CD14-positive monocyte (primary cell): ENCODE data around the gene TMEM212. TPM values are rescaled to one million over a fixed set of nuclear protein-coding genes. Genes with fewer than 3 reads are reported as not detected.

Experiments used
- DNase-seq, 3 donors: peaks; one replicate each; pipeline ENCODE4 v3.0.0-alpha.2; 2011 to 2022
- H2AFZ ChIP-seq: 2 replicates; pipeline ENCODE4 v1.6.0; 2012; ENCODE audit warnings: mild to moderate bottlenecking, low read depth, low read length, inconsistent platforms; ENCODE audit not compliant: insufficient read depth, poor library complexity, severe bottlenecking
- H3K27ac ChIP-seq, 2 donors: 1 replicate in 1 of 2; 2 replicates in 1 of 2; pipeline ENCODE4 v1.5.1; 2012 to 2013; ENCODE audit warnings: low read length in 2 of 2, control low read depth in 1 of 2, inconsistent platforms in 1 of 2, low read depth in 1 of 2, mild to moderate bottlenecking in 1 of 2
- H3K27me3 ChIP-seq, 2 donors: one replicate each; pipeline versions ENCODE4 v1.6.0 to v1.6.1; 2011 to 2013; ENCODE audit warnings: low read length in 2 of 2; ENCODE audit not compliant: control insufficient read depth in 2 of 2, insufficient read depth in 2 of 2
- H3K36me3 ChIP-seq, 2 donors: replicated peaks in 1 of 2; 1 replicate in 1 of 2; 2 replicates in 1 of 2; pipeline versions ENCODE4 v1.5.1 to v1.6.1; 2012 to 2013; ENCODE audit warnings: low read length in 2 of 2, control low read depth in 1 of 2, inconsistent platforms in 1 of 2, mild to moderate bottlenecking in 1 of 2; ENCODE audit not compliant: insufficient read depth in 2 of 2, control insufficient read depth in 1 of 2
- H3K4me1 ChIP-seq, 2 donors: 1 replicate in 1 of 2; 2 replicates in 1 of 2; pipeline versions ENCODE4 v1.5.1 to v1.6.1; 2012 to 2013; ENCODE audit warnings: low read length in 2 of 2, control low read depth in 1 of 2, inconsistent platforms in 1 of 2, mild to moderate bottlenecking in 1 of 2, moderate library complexity in 1 of 2; ENCODE audit not compliant: insufficient read depth in 2 of 2, control insufficient read depth in 1 of 2
- H3K4me2 ChIP-seq: replicated peaks from 2 replicates; pipeline ENCODE3; 2012; ENCODE audit warnings: low read length, moderate library complexity, mild to moderate bottlenecking; ENCODE audit not compliant: poor library complexity, severe bottlenecking; ENCODE audit errors: extremely low read depth
- H3K4me3 ChIP-seq, 3 experiments: fragments of 200-600 bp in 1 of 3; sonication (generic) in 1 of 3; replicated peaks in 1 of 3; 1 replicate in 2 of 3; 2 replicates in 1 of 3; pipeline ENCODE4 v1.5.1; 2011 to 2013; ENCODE audit warnings: low read length in 3 of 3, mild to moderate bottlenecking in 3 of 3, control low read depth in 2 of 3, low read depth in 2 of 3, inconsistent platforms in 1 of 3, moderate library complexity in 1 of 3
- H3K79me2 ChIP-seq: 2 replicates; pipeline ENCODE4 v1.6.0; 2012; ENCODE audit warnings: mild to moderate bottlenecking, control low read depth, inconsistent platforms, low read length, moderate library complexity; ENCODE audit not compliant: insufficient read depth
- H3K9ac ChIP-seq: 2 replicates; pipeline ENCODE4 v1.6.0; 2017; ENCODE audit warnings: low read length, mild to moderate bottlenecking; ENCODE audit not compliant: insufficient read depth, poor library complexity, severe bottlenecking
- H3K9me3 ChIP-seq, 2 donors: replicated peaks in 1 of 2; 1 replicate in 1 of 2; 2 replicates in 1 of 2; pipeline versions ENCODE4 v1.5.1 to v1.6.1; 2012 to 2013; ENCODE audit warnings: low read length in 2 of 2, control low read depth in 1 of 2; ENCODE audit not compliant: control insufficient read depth in 1 of 2, insufficient read depth in 1 of 2
- H4K20me1 ChIP-seq: 2 replicates; pipeline ENCODE4 v1.6.0; 2012; ENCODE audit warnings: mild to moderate bottlenecking, low read length, control low read depth, moderate library complexity; ENCODE audit not compliant: insufficient read depth
- H3K27ac Mint-ChIP-seq, 7 donors: one replicate each; pipeline ENCODE4 v1.8.0; 2020; ENCODE audit warnings: mild to moderate bottlenecking in 7 of 7, mixed read lengths in 7 of 7, moderate library complexity in 6 of 7, inconsistent platforms in 2 of 7
- H3K27me3 Mint-ChIP-seq, 3 donors: one replicate each; pipeline ENCODE4 v1.8.0; 2021 to 2022; ENCODE audit warnings: low read depth in 3 of 3, mild to moderate bottlenecking in 3 of 3, mixed read lengths in 3 of 3, moderate library complexity in 3 of 3, inconsistent platforms in 1 of 3
- H3K36me3 Mint-ChIP-seq, 2 donors: one replicate each; pipeline ENCODE4 v1.8.0; 2020; ENCODE audit warnings: mixed read lengths in 2 of 2, inconsistent platforms in 1 of 2, mild to moderate bottlenecking in 1 of 2
- H3K4me1 Mint-ChIP-seq: one replicate; pipeline ENCODE4 v1.8.0; 2020; ENCODE audit warnings: mild to moderate bottlenecking, mixed read lengths
- H3K4me3 Mint-ChIP-seq, 2 donors: one replicate each; pipeline ENCODE4 v1.8.0; 2020; ENCODE audit warnings: mild to moderate bottlenecking in 2 of 2, mixed read lengths in 2 of 2, moderate library complexity in 1 of 2
- H3K9me3 Mint-ChIP-seq, 7 donors: one replicate each; pipeline ENCODE4 v1.8.0; 2020 to 2022; ENCODE audit warnings: mixed read lengths in 7 of 7, mild to moderate bottlenecking in 6 of 7, moderate library complexity in 6 of 7, inconsistent platforms in 2 of 7
- CTCF ChIP-seq: fragments of 200-600 bp; IDR thresholded peaks from one replicate; pipeline ENCODE4 v1.8.0; 2022; ENCODE audit warnings: antibody characterized with exemption, mild to moderate bottlenecking
- WGBS: methylation state at CpG from one replicate; pipeline ENCODE4 v1.1.5; 2013; ENCODE audit warnings: missing lambda C conversion rate; ENCODE audit not compliant: insufficient coverage; 5-methylcytosine and 5-hydroxymethylcytosine counted together
- intact Hi-C, 2 donors: fragments of 100-400 bp; cut with micrococcal nuclease; formaldehyde crosslinking; loops; one replicate each; pipeline versions ENCODE4 v1.15.0 to v1.15.1; 2023
- polyA plus RNA-seq, 3 donors: library from polyadenylated mRNA; depleted of rRNA in 1 of 3; unstranded in 2 of 3; stranded (reverse) in 1 of 3; fragments of 300-500 nt in 2 of 3; fragments of >200 nt in 1 of 3; fragmentation: Illumina TruSeq in 2 of 3; gene quantifications; 1 replicate in 2 of 3; 2 replicates in 1 of 3; pipeline ENCODE4 v1.2.3, GENCODE V29; 2012 to 2021

Gene TMEM212
- polyA plus RNA-seq, 3 donors, result not detected

GRCh38 chr3:171895900-171896299 lies 52.8 kb downstream of the TMEM212 start:
- Mint-ChIP-seq H3K4me3 (no peak overlapping the region), H3K9me3 (peaks cover 0 to 2% (median 0%) of the 10 kb centered on the region in 7 donors), H3K4me1 (peaks cover 9% of the 10 kb centered on the region), H3K36me3 (no peaks in the 10 kb centered on the region), H3K27ac (no peak overlapping the region), H3K27me3 (peaks cover 0 to 3% (median 0%) of the 10 kb centered on the region in 3 donors)
- no peak for TF ChIP-seq CTCF
- no CpG with 5 or more reads among the region's 5 CpGs for WGBS
- no peak overlapping the region for H3K9ac ChIP-seq
- no peak for DNase-seq
- H3K4me2 ChIP-seq, result no peak overlapping the region
- no peaks in the 10 kb centered on the region for H3K9me3 ChIP-seq
- intact Hi-C loops, result no loop called here
- H3K27me3 ChIP-seq, result no peaks in the 10 kb centered on the region
- H3K27ac ChIP-seq, result no peak overlapping the region
- H3K79me2 ChIP-seq, result no peaks in the 10 kb centered on the region
- peaks cover 1 to 4% of the 10 kb centered on the region in 2 donors for H3K4me1 ChIP-seq
- H2AFZ ChIP-seq, result no peak overlapping the region
- no peaks in the 10 kb centered on the region for H3K36me3 ChIP-seq
- H3K4me3 ChIP-seq, result no peak overlapping the region
- H4K20me1 ChIP-seq, result no peaks in the 10 kb centered on the region

GRCh38 chr3:171896316-171896715 lies 53.2 kb downstream of the TMEM212 start:
- no peak overlapping the region for H3K4me2 ChIP-seq
- WGBS, result no CpG with 5 or more reads among the region's 3 CpGs
- peaks cover 3 to 4% of the 10 kb centered on the region in 2 donors for H3K4me1 ChIP-seq
- no peak overlapping the region for H3K4me3 ChIP-seq
- DNase-seq, result no peak
- no peaks in the 10 kb centered on the region for H4K20me1 ChIP-seq
- Mint-ChIP-seq H3K27ac (no peak overlapping the region), H3K4me1 (peaks cover 11% of the 10 kb centered on the region), H3K9me3 (peaks cover 0 to 2% (median 0%) of the 10 kb centered on the region in 7 donors), H3K27me3 (peaks cover 0 to 3% (median 0%) of the 10 kb centered on the region in 3 donors), H3K4me3 (no peak overlapping the region), H3K36me3 (no peaks in the 10 kb centered on the region)
- no peaks in the 10 kb centered on the region for H3K79me2 ChIP-seq
- intact Hi-C loops, result no loop called here
- H3K9me3 ChIP-seq, result no peaks in the 10 kb centered on the region
- no peaks in the 10 kb centered on the region for H3K36me3 ChIP-seq
- no peak overlapping the region for H3K27ac ChIP-seq
- TF ChIP-seq CTCF, result no peak
- peak overlapping the region; percentile 4 for H2AFZ ChIP-seq
- no peak overlapping the region for H3K9ac ChIP-seq
- no peaks in the 10 kb centered on the region for H3K27me3 ChIP-seq
